Lower leg skin (tissue), 3 donors: Measurements from ENCODE around the gene FAM217B.

ENCODE experiments used
- CTCF ChIP-seq, 3 donors: fragments of 450-650 bp; IDR thresholded peaks; one replicate each; pipeline ENCODE4 v1.5.1; 2016; ENCODE audit warnings: antibody characterized with exemption in 3 of 3, mild to moderate bottlenecking in 3 of 3, moderate library complexity in 2 of 3
- POLR2A ChIP-seq, 2 donors: fragments of 450-650 bp; IDR thresholded peaks; one replicate each; pipeline ENCODE4 v1.6.1; 2016 to 2017; ENCODE audit warnings: antibody characterized with exemption in 2 of 2, mild to moderate bottlenecking in 1 of 2, moderate library complexity in 1 of 2

- TF ChIP-seq CTCF (IDR thresholded peaks at IDR 0.05) = no peak
- TF ChIP-seq POLR2A (IDR thresholded peaks at IDR 0.05) = no peak
These were observed 5.5 kb downstream of the FAM217B start for GRCh38 chr20:59945731-59946130.
